ENCODE measurements around the gene SLC29A3. TPM values are rescaled to one million over a fixed set of nuclear protein-coding genes. Genes with fewer than 3 reads are reported as not detected.
A peak's percentile ranks its signal among the peaks of the same experiment; 100 is the strongest.

SLC29A3 gene
- total RNA-seq, 2 donors from 2014 or later: 2.0 to 2.1 TPM

DNA sequence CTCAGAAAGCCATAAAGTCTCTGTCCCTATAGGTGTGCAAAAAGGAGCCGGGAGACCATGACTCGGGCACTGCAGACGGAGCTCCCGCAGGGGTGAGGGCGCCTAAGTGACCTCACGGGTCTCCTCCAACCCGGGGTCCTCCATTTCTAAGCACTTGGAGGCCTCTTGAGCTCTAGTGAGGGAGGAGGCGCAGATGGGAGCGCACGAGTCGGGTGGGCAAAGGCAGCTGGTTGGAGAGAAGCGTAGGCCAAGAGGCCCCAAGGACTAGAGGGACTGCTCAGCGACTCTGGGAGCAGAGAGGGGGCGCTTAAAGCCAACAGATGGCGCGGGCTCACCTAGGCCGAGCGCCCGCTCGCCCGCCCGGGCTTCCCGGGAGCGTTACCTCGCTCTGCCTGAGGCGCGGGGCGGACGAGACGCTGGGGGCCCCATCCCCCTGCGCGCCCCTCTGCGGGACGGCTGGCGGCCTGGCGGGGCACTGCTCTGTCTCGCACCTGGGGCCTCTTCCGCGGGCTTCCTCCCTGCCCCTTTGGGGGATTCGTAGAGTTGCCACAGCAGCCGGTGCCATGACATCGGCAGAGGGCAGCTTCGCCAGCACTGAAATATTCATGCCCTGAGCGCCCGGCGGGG is 77.1 kb downstream of the SLC29A3 start:
- peak; percentile 50 to 54 for DNase-seq (ENCODE audit: low spot score in 2 of 2)
- H3K36me3 Mint-ChIP-seq: no peaks in the 10 kb centered on the region
- peak; percentile 77 to 86 for ATAC-seq
- no peak overlapping the region for H3K27ac Mint-ChIP-seq
- no peaks in the 10 kb centered on the region for H3K9me3 Mint-ChIP-seq

DNA sequence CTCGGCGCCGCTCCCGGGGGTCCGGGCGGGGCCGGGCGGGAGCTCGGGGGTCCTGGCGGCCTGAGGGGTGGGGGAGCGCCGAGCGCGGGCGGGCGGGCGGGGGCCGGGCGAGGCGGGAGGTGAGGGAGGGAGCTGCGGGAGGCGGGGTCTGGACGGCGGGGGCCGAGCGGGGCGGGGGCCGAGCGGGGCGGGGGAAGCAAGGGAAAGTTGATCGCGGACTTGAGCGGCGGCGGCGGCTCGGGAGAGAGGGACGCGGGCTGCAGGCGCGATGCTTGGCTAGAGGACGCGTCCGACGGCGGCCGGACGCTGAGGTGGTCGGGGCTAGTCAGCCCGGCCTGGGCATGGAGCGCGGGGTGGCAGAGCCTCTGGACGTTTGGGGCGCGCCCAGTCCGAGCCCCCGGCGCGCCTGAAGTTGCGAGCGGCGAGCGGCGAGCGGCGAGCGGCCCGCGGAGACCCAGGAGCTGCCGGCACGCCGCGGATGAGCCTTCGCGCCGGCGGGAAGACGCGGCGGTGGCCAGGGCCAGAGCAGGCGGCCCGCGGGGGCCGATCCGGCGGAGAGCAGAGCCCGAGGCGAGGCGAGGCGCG is 77.7 kb downstream of the SLC29A3 start, which contains the start of gene CDH23:
CDH23 (plus strand) TSS at position 210 of the 585 bp plus-strand sequence. CDS start 42,912 bp downstream, outside the sequence.
- H3K9me3 Mint-ChIP-seq: no peaks in the 10 kb centered on the region
- DNase-seq (ENCODE audit: low spot score in 2 of 2): no peak
- H3K27ac Mint-ChIP-seq: no peak within 1 kb of the TSS
- peak; percentile 28 to 49 for ATAC-seq
- no peaks in the 10 kb centered on the region for H3K36me3 Mint-ChIP-seq

DNA sequence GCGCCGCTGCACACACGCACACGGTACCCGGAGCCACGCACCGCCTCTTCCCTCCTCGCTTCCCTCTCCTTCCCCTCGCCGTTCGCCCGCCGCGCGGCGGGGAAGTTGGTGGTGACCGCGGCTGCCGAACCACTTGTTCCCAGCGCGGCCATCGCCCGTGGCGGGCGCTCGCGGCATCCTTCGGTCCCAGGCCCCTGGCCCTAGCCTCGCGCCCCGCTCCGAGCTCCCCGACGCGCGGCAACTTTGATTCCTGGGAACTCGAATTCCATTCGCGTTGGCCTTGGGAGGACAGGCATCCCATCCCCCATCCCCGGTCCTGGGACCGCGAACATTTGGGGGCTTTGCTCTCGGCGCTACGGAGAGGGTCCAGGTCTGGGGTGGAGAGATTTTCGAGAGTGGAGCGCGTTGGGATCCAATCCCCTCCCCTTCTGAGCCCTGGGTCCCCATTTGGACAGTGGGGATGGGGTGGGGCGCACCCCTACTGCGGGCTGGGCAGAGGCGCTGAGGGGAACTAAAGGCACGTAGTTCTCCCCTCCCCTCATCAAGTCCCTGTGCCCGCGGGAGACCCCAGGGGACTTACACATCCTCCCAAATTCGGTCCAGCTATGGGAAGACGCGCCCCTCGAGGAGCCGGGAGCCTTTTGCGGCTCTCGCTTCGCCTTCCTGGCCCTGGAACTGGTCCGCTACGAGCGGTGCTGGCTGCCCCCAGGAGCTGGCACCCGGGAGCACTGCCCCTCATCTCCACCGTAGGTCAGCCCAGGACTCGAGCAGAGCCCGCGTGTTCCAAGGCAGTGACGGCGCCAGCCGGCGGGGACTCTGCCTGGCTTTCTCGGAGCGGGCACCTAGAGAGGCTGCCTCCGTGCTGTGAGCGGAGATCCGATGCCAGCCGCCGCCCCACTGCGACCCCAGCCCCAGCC is 78.5 kb downstream of the SLC29A3 start:
- no peak for ATAC-seq
- DNase-seq (ENCODE audit: low spot score in 2 of 2): peak in 1 of 2 donors; percentile 38
- no peaks in the 10 kb centered on the region for H3K36me3 Mint-ChIP-seq
- H3K9me3 Mint-ChIP-seq: no peaks in the 10 kb centered on the region
- H3K27ac Mint-ChIP-seq: no peak overlapping the region

DNA sequence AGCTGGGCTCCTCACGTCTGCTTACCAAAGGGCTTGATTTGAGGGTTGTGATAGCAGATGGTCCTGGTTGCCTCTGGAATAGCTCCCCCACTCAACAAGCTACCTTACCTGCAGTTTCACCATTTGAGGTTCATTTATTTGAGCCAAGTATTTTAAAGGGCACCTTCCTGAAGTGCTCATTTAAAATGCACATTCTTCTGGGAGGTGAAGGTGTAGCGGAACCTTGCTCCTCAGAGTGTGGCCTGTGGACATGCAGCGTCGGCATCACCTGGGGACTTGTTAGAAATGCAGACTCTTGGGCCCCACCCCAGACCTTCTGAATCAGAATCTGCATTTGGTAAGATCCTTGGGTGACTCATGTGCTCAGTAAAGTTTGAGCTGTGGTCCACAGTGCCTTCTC is 79.9 kb downstream of the SLC29A3 start:
- Mint-ChIP-seq H3K36me3 (no peaks in the 10 kb centered on the region), H3K27ac (no peak overlapping the region), H3K9me3 (no peaks in the 10 kb centered on the region)
- peak in 1 of 2 donors; percentile 31 for ATAC-seq
- DNase-seq (ENCODE audit: low spot score in 2 of 2): no peak

DNA sequence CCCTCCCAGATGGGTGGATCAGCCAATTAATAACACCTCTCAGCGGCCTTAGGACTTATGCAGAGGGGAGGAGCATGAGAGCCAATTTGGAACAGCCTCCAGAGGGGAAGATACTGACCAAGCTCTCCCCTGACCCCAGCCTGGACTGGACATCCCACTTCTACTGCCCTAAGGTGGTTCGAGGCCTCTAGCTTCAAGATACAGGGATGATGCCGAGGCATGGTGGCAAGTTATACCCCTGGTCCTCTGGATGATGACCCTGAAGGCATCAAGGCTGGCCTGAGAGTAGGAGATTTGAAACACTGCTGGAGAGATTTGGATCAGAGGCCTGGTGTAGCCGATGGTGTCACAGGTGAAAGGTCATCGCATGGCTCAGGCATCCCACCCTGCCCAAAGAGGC is 80.9 kb downstream of the SLC29A3 start:
- no peaks in the 10 kb centered on the region for H3K36me3 Mint-ChIP-seq
- H3K9me3 Mint-ChIP-seq: no peaks in the 10 kb centered on the region
- no peak for ATAC-seq
- DNase-seq (ENCODE audit: low spot score in 2 of 2): no peak
- no peak overlapping the region for H3K27ac Mint-ChIP-seq

DNA sequence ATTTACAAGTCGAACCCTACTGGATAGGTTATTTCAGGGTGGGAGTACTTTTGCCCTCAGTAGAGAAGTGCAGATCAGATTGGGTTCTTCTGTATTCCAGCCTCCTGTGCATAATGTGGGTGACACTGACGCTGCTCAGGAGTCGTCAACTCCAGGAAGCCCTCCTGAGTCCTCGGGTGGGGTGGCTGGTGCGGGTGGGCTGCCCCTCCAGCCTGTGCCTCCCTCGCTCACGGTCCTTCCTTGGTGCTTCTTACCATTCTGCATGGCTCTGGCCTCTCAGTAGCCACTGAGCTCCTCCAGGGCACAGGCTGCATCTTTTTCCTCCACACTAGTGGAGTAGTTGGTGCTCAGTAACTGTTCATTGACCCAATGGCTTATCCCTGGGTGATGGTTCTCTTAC is 82.0 kb downstream of the SLC29A3 start:
- ATAC-seq: no peak
- H3K9me3 Mint-ChIP-seq: no peaks in the 10 kb centered on the region

DNA sequence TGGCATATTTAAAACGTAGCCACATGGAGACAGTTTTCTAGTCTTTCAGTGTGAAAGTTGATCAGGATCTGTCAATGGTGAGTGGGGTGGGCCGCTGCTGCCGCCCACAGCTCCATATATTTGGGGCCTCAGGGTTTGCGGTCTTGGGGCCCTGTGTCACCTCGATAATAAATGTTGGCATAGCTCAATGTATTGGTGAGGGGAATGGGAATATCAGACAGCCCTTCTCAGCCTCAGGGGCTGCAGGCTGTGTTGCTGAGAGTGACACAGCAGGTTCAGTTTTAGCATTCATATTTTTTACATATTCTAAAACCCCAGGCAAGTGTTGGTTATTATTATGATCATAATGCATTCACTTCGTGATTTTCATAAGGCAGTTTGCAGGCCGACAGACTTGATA is 82.9 kb downstream of the SLC29A3 start:
- Mint-ChIP-seq H3K27ac (no peak overlapping the region), H3K36me3 (no peaks in the 10 kb centered on the region), H3K9me3 (no peaks in the 10 kb centered on the region)
- ATAC-seq (no peak), DNase-seq (ENCODE audit: low spot score in 2 of 2) (peak in 1 of 2 donors; percentile 18)

More for the DNA sequence above, 82.0 kb downstream of the SLC29A3 start:
- peak in 1 of 2 donors; percentile 18 for DNase-seq (ENCODE audit: low spot score in 2 of 2)
- H3K27ac Mint-ChIP-seq: no peak overlapping the region
- no peaks in the 10 kb centered on the region for H3K36me3 Mint-ChIP-seq

DNA sequence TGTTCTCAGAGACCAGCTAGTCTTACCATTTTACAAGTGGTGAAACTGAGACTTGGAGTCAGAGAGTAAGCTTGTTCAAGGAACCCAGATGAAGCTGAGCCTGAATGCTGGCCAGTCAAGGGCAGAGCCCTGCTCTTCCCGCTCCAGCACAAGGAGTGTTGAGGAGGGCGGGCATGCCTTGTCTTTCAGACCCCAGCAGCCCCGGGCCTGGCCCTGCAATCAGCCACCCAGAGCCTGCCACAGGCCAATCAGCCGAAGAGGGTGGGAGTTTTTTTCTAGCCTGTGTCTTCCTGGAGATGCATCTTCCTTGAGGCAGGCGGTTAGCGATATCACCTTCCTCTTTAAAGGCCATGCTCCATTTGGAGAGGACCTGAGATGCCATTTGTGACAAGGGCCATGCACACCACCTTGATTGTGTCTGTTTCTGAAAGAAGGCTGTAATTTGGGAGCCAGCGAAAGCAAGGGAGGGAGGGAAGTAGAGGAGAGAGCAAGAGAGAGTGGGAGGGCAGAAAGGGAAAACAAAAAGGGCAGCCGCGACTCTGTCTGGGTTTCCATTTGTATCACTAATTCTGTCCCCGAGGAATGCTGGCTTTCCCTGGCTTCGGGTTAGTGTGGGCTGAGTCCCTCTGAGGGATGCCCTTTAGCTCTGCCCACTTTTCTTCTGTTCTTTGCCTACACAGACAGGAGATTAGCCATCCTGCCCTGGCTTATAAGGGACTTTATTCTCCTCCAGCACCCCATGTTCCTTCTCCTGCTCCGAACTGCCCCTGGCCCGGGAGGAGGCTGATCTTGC is 85.6 kb downstream of the SLC29A3 start:
- Mint-ChIP-seq H3K9me3 (no peaks in the 10 kb centered on the region), H3K36me3 (no peaks in the 10 kb centered on the region), H3K27ac (no peak overlapping the region)
- no peak for ATAC-seq
- DNase-seq (ENCODE audit: low spot score in 2 of 2): no peak

DNA sequence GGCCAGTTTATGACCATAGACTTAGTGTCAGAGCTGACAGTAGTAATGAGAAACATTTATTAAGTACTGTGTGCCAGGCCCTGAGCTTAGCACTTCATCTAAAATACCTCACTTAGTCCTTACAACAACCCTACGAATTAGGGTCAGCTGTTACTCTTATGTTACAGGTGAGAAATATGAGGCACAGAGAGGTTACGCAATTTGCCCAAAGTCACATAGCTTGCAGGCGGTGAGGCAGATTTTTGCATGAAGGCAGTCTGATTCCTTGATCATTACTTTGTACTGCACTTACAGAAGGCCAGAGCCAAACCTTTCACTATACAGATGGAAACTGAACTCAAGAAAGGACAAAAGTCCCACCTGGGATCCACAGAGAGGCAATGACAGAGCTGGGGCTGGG is 87.8 kb downstream of the SLC29A3 start:
- DNase-seq (ENCODE audit: low spot score in 2 of 2) (no peak), ATAC-seq (no peak)
- Mint-ChIP-seq H3K27ac (no peak overlapping the region), H3K9me3 (no peaks in the 10 kb centered on the region), H3K36me3 (peaks cover 0 to 7% of the 10 kb centered on the region in 2 donors)

DNA sequence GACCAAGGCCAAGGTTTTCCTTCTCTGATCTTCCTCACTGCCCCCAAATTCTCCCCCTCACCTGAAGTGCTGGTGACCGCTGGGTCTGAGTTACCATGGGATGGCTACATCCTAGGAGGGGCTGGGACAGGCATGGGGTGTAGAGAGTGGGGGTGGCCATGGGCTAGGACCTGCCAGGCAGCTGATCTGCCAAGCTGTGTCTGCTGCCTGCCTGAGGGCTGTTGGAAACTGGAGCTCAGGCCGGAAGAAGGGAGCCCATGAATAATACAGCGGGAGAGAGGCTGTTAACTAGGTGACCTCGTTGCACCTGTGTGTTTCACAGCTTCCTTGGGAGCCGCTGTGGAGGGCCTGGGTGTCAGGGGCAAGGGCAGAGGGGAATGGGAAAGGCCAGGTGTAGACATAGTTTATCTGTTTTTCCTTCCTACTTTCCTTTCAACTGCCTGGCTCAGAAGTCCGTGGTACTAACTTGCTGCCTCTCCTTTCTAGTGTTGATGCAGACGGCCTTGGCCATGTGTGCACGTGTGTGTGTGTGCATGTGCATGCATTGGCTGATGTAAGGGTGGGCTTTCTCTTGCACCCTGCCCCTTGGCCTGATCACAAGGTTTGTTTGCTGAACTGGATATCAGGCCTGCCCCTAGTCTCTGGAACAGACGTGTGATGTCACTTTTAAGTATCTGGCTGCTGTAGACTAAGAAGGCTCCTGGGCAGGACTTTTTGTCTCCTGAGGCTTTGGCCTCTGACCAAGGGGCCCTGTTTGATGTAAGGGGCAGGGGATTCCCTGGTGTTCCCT is 89.6 kb downstream of the SLC29A3 start:
- DNase-seq (ENCODE audit: low spot score in 2 of 2): peak in 1 of 2 donors; percentile 33
- no peak for ATAC-seq
- Mint-ChIP-seq H3K27ac (no peak overlapping the region), H3K36me3 (peaks cover 0 to 10% of the 10 kb centered on the region in 2 donors), H3K9me3 (no peaks in the 10 kb centered on the region)

DNA sequence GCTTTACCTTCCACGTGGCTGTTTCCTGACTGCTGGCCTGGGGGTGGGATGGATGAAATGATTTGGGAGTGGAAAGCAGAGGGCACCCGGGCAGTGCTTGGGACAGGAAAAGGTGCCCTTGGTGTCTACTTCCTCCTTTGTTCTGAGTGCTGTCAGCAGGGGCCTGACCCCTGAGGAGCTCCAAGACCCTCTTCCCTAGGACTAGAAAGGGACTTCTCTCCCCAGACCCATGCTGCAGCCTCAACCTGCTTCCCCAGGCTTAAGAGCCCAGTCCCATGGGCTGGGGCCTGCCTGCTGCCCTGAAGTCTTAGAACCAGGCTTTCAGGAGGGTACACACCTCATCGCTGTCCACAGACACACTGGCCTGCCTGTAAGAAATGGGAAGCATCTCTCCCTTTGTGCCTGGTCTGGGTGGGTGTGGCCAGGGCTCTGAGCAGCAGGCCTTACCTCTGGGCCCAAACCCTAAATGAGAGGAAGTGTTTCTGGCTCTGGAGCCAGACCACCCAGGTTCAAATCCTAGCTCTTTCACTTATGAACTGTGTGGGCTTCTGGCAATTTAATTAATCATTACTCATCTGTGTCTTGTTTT is 90.6 kb downstream of the SLC29A3 start:
- no peak for DNase-seq (ENCODE audit: low spot score in 2 of 2)
- no peak for ATAC-seq
- peaks cover 0 to 10% of the 10 kb centered on the region in 2 donors for H3K36me3 Mint-ChIP-seq
- H3K27ac Mint-ChIP-seq: no peak overlapping the region
- no peaks in the 10 kb centered on the region for H3K9me3 Mint-ChIP-seq

Other genes starting within 250 kb of the SLC29A3 start
- gene UNC5B, start 106.7 kb upstream of the SLC29A3 start, total RNA-seq: not detected
- gene CDH23, start 77.7 kb downstream of the SLC29A3 start, total RNA-seq: 10 to 100 TPM in 1 of 2 donors, 1 to 10 TPM in 1; 1.7 to 11.2 TPM